NT2/D1 (cell line): ENCODE data around the gene FNIP1.
A peak's percentile ranks its signal among the peaks of the same experiment; 100 is the strongest.

Source experiments
- DNase-seq: peaks from one replicate; pipeline ENCODE4 v3.0.0-alpha.2; 2011; ENCODE audit warnings: low read depth, low spot score
- H3K27me3 ChIP-seq: 2 replicates; pipeline ENCODE4 v1.6.0; 2011; ENCODE audit warnings: mild to moderate bottlenecking; ENCODE audit not compliant: insufficient read length, insufficient read depth
- H3K36me3 ChIP-seq: 2 replicates; pipeline ENCODE4 v1.6.1; 2011; ENCODE audit warnings: mild to moderate bottlenecking, low read length, mixed read lengths; ENCODE audit not compliant: insufficient read depth, insufficient read length
- H3K4me1 ChIP-seq: 2 replicates; pipeline ENCODE4 v1.5.1; 2011; ENCODE audit not compliant: insufficient read depth, insufficient read length
- H3K4me3 ChIP-seq: 2 replicates; pipeline ENCODE4 v1.5.1; 2011; ENCODE audit warnings: low read depth; ENCODE audit not compliant: insufficient read length
- H3K9ac ChIP-seq: 2 replicates; pipeline ENCODE4 v1.6.0; 2011; ENCODE audit warnings: low read depth; ENCODE audit not compliant: insufficient read length
- H3K9me3 ChIP-seq: 2 replicates; pipeline ENCODE4 v1.5.1; 2011; ENCODE audit warnings: mild to moderate bottlenecking, low read length; ENCODE audit not compliant: insufficient read depth
- SUZ12 ChIP-seq: IDR thresholded peaks from 2 replicates; pipeline ENCODE4 v1.6.1; 2011; ENCODE audit not compliant: insufficient read length, insufficient read depth; ENCODE audit errors: extremely low read depth
- YY1 ChIP-seq: IDR thresholded peaks from 2 replicates; pipeline ENCODE4 v1.6.1; 2011; ENCODE audit not compliant: insufficient read length, insufficient read depth
- ZNF274 ChIP-seq: IDR thresholded peaks from 2 replicates; pipeline ENCODE4 v1.6.1; 2011; ENCODE audit warnings: mild to moderate bottlenecking, low read depth, low read length

The FNIP1 gene

GRCh38 chr5:131821221-131821620 is 24.4 kb upstream of the FNIP1 start:
- Histone ChIP-seq H3K9ac (no peak overlapping the region), H3K4me3 (no peak overlapping the region), H3K9me3 (peaks cover under 1% of the 10 kb centered on the region; the same call in 1 of the 2 replicates), H3K4me1 (no peaks in the 10 kb centered on the region), H3K36me3 (no peaks in the 10 kb centered on the region), H3K27me3 (no peaks in the 10 kb centered on the region)
- TF ChIP-seq ZNF274 (no peak), YY1 (no peak), SUZ12 (no peak)
- no peak for DNase-seq

- Histone ChIP-seq H3K9me3 (peaks cover 4% of the 10 kb centered on the region; the same call in 1 of the 2 replicates), H3K27me3 (no peaks in the 10 kb centered on the region), H3K4me1 (no peaks in the 10 kb centered on the region), H3K4me3 (no peak overlapping the region), H3K36me3 (no peaks in the 10 kb centered on the region), H3K9ac (no peak overlapping the region)
- DNase-seq = no peak
- TF ChIP-seq SUZ12 (no peak), ZNF274 (no peak), YY1 (no peak)
These were observed 21.3 kb upstream of the FNIP1 start for GRCh38 chr5:131818001-131818724.

- DNase-seq = peak; percentile 39
- H3K9me3 ChIP-seq = peaks cover 4% of the 10 kb centered on the region; the same call in 1 of the 2 replicates
- H3K4me1 ChIP-seq = no peaks in the 10 kb centered on the region
- H3K4me3 ChIP-seq = no peak overlapping the region
- no peaks in the 10 kb centered on the region for H3K27me3 ChIP-seq
- no peak overlapping the region for H3K9ac ChIP-seq
- no peaks in the 10 kb centered on the region for H3K36me3 ChIP-seq
- TF ChIP-seq SUZ12 (no peak), ZNF274 (no peak), YY1 (no peak)
These were observed 18.2 kb upstream of the FNIP1 start for GRCh38 chr5:131814990-131815389.

- TF ChIP-seq ZNF274 (no peak), SUZ12 (no peak), YY1 (no peak)
- Histone ChIP-seq H3K9me3 (peaks cover 4% of the 10 kb centered on the region; the same call in 1 of the 2 replicates), H3K27me3 (no peaks in the 10 kb centered on the region), H3K36me3 (no peaks in the 10 kb centered on the region), H3K9ac (no peak overlapping the region), H3K4me3 (no peak overlapping the region), H3K4me1 (no peaks in the 10 kb centered on the region)
- DNase-seq = no peak
These were observed 15.7 kb upstream of the FNIP1 start for GRCh38 chr5:131812371-131813160.

GRCh38 chr5:131810510-131811249 is 13.9 kb upstream of the FNIP1 start:
- no peaks in the 10 kb centered on the region for H3K4me1 ChIP-seq
- no peaks in the 10 kb centered on the region for H3K36me3 ChIP-seq
- TF ChIP-seq ZNF274 (no peak), YY1 (no peak), SUZ12 (no peak)
- H3K27me3 ChIP-seq = no peaks in the 10 kb centered on the region
- H3K9ac ChIP-seq = no peak overlapping the region
- H3K4me3 ChIP-seq = no peak overlapping the region
- no peaks in the 10 kb centered on the region for H3K9me3 ChIP-seq
- DNase-seq = no peak

DNA sequence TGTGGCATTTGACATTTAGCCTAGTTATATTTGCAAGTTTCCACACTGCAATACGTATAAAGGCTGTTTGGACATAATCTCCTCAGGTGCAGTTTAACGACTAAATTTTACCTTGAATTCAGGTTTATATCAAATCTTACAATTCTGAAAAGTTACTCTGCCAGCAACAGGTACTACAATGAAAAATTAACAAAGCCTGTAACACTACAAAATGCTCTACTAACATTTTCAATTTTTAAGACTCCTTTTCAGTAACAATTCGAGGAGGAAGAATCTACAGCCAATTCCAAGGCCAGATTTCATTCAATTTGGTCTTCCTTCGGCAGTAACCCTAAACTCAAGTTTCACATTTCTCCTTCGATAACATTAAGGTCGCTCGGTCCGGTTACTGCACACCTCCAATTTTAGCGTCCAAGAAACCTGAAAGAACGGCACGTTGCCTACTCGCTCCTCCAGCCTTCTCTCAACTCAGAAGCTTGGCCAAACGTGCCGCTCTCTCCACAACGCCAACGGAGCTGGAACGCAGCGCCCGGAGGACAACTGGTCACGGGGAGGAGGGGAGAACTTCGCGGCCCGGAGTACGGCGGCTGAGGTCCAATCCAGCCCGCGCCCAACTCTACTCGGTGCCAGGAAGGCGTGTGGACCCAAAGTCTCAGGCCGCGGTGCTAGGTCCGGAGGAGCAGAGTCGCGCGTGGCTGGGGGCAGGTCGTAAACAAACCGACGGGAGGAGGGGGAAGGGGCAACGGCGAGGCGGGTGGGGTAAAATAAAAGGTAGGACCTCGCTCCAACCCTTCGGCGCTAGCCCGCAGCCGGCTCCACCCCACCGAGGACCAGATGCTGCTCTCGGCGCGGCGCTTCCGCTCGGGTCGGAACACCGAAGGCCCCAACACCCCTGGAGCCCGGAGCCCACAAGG is 681 bp downstream of the FNIP1 start:
- H3K4me3 ChIP-seq = peak overlapping the region; percentile 75
- H3K27me3 ChIP-seq = peaks cover 5% of the 10 kb centered on the region
- no peak for DNase-seq
- H3K36me3 ChIP-seq = no peaks in the 10 kb centered on the region
- peak overlapping the region; percentile 87 for H3K9ac ChIP-seq
- TF ChIP-seq ZNF274 (no peak), SUZ12 (no peak), YY1 (no peak)
- H3K9me3 ChIP-seq = no peaks in the 10 kb centered on the region
- no peaks in the 10 kb centered on the region for H3K4me1 ChIP-seq
